Measurements from ENCODE around the gene CETP.
"Not testable (repeated sequence)": the region's sequence is repeated elsewhere in the genome, so short reads cannot be mapped to it uniquely, and the experiment has no call there.

Gene CETP

DNA sequence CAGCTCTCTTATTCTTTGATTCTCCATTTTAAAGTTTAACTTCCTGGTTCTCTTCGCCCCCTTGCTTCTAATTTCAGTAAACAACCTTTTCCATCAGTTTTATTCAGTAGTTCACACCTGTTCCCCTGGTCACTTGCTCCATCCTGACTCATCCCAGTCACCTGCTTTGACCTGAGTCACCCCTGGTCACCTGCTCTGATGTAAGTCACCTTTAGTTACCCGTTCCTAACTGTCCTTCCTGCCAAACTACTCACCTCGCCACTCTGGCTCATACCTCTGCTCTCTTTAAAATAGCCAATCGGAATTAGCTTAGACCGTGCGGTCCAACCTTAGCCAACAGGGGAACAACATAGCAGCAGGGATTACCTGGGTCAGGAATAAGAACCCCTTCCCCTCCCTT is 22.9 kb downstream of the CETP start:
- DNase-seq, result no peak

DNA sequence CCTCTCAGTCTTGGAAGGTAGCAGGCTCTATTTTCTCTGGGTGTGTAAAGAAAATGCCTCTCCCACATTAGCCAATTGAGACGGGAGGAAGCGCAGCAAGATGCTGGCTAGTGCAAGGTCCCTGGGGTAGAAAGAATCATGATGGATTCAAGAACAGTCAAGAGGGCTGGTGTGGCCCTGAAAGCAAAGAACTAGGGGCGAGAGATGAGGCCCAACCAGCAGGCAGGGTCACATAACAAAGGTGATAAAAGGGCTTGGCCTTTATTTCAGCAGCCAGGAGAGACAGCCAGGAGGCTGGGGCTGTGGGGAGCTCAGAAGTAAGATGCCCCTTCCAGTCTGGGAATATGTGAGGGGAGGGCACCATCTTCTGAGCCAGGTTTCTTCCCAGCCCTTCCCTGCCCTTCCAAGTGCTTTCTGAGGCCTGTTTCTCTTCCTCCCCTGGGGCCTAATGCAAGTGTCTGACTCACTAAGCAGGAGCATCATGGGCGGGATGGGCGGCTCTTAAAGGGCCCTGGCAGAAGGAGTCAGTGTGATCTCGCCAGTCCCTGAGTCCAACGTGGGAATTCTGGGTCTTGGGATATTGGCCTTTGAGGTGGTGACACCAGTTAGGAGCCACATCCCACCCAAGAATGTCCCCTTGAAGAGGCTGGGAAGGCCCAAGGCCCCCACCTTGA is 23.7 kb downstream of the CETP start:
- DNase-seq, result no peak

DNA sequence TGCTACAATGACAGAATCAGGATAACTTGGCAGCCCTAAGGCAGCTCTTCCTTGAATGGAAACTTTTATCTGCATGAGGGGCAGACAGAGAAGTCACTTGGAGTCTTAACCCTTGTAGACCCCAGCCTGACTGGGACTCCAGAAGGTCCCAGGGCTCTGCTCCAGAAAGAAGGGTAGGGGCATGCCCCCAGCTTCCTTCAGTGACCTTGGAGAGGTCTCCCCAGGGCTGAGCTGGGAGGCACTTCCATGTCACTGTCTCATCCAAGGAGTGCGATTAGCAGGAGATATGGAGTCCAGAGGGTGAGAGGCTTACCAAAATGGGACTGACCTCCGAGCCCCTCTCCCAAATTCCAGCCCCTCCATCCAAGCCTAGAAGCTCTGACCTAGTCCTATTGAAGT is 24.2 kb downstream of the CETP start:
- no peak for DNase-seq

DNA sequence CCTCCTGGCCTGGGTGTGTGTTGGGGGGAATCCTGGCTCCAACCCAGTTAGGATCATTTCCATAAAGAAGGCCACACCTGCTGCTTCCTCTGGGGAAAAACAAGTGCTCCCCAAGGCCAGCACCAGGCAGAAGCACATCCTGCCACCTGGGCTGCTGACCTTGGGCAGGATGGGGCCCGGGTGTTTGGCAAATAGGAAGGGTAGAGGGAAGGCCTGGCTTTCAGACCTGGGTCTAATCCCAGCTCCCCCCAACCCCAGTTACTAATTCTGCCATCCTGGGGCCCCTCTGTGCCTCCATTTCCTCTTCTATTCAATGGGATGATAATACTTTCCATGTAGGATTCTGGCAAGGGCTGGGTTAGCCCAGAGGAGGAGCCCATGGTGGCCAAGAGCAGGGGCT is 24.6 kb downstream of the CETP start:
- DNase-seq, result no peak

DNA sequence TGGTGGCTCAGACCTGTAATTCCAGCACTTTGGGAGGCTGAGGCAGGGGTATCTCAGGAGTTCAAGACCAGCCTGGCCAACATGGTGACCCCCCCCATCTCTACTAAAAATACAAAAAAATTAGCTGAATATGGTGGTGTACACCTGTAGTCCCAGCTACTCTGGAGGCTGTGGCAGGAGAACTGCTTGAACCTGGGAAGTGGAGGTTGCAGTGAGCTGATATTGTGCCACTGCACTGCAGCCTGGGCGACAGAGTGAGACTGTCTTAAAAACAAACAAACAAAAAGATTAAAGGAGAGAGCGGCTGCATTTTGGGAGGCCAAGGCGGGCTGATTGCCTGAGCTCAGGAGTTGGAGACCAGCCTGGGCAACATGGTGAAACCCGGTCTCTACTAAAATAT is 25.2 kb downstream of the CETP start:
- not testable (repeated sequence) for DNase-seq

DNA sequence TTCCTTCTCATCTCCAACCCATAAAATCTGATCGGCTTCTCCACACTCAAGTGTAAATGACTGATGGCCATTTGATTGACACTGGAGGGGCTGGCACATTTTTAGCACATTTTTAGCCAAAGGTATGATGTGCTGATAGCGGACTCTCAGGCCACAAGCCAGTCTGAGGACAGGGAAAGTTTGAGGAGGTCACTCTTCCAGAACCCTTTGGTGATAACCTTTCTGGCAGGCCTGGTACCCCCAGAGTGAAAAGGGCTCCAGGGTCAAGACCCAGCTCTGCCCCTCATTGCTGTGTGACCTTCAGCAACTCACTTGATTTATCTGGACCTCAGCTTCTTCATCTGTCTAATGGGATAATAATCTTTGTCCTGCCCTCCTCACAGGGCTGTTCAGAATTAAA is 25.9 kb downstream of the CETP start:
- no peak for DNase-seq

DNA sequence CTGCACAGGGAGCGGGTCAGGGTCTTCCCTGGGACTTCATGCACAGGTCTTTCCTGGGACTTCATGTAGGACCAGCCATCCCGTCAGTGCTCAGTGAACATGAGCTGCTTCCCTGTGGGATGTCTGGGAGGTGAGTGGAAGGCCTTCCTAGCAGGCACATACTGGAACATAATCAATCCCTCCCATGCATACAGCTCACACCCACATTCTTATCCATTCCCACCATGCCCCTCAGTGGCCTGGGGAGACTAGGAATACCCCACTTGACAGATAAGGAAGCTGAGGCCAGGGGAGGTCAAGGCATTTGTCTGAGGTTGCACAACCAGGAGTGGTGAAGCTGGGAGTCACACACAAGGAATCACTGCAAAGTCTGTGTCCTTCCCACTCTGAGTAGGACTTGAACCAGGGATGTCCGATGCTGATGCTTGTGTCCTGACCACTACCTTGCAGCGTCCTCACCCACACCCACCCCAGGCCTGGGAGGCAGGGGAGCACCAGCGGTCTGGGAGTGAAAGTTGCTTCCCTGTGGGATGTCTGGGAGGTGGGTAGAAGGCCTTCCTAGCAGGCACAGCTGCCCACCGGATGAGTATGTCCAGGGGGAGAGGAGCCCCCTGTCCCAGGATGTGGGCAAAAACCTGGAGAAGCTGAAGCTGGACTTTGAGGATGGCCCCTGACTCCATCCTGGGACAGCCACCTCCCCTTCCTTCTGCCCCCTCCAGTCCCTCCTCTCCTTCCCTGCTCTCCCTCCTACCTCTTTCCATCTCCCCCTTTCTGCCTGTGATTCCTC is 26.6 kb downstream of the CETP start:
- no peak for DNase-seq

DNA sequence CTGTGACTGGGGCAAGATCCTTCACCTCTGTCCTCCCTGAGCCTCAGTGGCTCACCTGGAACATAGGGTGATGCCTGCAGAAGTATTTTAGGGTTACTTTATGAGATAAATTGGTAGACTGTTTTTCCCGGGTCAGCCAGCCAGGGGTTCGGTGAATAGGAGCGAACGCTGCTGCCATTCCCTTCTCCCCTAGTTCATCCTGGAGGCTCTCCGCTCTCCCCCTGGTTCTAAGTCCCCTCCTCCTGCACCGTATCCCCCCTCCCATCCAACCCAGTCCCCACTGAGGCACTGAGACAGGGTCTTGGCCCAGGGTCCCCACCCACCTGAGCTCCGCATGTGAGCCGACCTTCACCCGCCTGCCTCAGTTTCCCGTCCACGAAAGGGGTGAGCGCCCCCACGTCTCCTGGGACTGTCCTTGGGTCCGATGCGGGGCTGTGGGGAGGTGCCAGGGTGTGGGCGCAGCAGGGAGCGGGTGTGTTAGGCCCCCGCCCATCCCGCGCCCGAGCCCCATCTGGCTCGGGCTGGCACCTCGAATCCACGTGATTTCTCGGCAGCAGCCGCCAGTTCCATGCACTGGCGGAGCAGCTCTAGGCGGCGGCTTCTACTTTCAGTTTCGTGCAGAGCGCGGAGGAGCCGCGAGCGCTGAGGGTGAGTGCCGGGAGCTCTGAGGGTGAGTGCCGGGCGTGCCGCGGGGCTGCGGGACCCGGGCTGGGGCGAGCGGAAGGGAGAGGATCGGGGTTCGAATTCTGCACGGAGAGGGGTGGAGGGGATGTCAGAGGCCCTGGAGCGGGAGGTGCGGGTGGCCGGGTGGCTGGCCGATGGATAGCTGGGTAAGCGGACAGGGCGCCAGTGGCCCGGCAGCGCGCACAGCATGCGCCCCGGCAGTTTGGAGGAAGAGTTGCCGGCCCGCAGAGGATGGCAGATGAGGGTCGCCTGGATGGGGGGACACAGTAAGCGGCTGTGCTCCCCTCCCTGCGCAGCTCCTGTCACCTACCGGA is 27.5 kb downstream of the CETP start, which contains the start of gene NLRC5:
TSS of gene NLRC5 (plus strand) at position 610 of the 998 bp plus-strand sequence. CDS start 31,156 bp downstream, outside the sequence.
- DNase-seq, result peak; percentile 92

DNA sequence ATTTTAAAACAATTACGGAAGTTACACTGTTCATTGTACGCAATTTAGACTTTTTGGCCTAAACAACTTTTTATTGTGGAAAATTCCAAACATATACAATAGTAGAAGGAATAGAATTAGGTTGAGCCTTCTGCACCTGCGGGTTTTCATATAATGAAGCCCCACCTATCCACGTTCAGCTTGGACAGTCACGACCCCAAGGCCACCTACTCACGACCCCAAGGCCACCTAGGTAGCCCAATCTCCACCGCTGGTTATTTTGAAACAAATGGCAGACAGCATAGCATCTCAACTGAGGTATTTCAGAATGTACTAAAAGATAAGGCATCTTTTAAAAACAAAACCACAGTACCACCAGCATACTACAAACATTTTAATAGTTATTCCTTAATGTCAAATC is 28.2 kb downstream of the CETP start:
- DNase-seq, result no peak

DNA sequence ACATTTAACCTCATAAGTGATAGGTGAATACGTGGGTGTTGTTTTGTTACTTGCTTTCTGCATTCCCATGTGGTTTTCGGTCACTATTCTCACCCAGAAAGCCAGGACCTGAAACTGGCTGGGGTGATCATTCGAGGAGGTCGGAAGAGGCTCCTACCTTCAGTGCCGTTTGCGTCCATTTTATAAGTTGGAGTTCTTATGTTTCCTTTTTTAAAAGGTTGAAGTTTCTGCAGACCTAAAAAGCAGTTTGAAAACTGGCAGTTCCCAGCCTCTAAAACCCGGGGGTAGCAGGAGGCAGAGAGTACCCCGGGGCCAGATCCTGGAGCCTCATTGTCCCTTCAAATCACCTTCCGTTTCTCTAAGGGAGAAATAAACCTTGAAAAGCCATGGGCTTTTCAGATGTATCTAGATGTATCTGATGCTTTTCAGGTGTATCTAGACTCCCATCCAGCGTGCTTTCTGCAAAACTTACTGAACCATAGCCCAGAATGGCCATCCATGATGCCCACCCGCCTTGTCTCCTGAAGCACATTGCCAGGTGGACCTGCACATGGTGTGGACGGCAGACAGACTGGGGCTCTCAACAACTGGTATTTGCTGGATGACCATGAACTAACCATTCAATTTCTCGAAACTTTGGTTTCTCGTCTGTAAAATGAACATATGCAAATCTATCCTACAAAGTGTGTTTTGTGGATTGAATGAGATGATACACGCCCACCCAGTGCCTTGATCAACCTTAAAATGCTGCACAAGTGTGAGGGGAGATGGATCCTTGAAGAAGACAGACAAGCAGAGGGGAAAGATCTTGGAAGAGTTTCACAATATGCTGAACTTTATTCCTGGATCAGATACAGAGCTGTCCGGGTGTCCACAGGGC is 28.9 kb downstream of the CETP start:
- no peak for DNase-seq

DNA sequence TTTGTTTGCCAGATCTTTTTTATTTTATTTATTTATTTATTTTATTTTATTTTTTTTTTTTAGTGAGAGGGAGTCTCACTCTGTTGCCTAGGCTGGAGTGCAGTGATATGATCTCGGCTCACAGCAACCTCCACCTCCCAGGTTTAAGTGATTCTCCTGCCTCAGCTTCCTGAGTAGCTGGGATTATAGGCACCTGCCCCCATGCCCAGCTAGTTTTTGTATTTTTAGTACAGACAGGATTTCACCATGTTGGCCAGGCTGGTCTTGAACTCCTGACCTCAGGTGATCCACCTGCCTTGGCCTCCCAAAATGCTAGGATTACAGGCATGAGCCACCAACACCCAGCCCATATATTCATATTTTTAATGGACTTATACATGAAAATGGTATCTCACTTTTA is 30.7 kb downstream of the CETP start:
- DNase-seq, result not testable (repeated sequence)

DNA sequence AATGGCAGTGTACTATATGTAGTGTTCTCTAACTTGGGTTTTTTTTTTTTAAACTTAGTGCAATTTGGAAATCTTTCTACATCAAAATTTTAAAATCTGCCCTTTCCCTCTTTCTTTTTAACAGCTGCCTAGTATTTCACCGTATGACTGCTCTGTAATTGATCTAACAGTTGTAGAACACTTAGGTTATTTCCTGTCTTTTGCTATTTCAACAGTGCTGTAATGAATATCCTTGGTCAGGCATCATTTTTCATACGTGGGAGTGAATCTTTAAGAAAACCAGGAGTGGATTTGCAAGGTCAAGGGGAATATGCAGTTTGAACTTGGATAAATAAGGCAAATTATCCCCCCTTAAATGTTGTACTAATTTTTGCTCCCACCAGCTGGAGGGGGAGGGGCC is 31.5 kb downstream of the CETP start:
- DNase-seq, result no peak

DNA sequence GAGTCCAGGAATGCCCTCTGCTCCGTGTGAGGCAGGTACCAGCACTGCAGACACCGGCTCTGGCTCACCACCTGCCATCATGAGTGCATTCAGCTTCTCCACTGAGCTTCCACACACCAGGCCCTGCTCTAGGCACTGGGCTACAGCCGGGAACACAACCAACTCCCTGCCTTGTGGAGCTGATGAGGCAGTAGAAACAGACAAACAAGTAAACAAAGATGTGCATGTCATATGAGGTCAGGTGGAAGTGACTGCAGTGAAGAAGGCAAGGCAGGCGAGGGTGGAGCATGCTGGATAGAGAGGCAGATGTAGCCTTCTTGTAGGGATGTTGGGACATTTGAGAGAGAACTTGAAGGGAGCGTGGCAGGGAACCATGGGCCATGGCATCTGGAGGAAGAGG is 32.6 kb downstream of the CETP start:
- no peak for DNase-seq

DNA sequence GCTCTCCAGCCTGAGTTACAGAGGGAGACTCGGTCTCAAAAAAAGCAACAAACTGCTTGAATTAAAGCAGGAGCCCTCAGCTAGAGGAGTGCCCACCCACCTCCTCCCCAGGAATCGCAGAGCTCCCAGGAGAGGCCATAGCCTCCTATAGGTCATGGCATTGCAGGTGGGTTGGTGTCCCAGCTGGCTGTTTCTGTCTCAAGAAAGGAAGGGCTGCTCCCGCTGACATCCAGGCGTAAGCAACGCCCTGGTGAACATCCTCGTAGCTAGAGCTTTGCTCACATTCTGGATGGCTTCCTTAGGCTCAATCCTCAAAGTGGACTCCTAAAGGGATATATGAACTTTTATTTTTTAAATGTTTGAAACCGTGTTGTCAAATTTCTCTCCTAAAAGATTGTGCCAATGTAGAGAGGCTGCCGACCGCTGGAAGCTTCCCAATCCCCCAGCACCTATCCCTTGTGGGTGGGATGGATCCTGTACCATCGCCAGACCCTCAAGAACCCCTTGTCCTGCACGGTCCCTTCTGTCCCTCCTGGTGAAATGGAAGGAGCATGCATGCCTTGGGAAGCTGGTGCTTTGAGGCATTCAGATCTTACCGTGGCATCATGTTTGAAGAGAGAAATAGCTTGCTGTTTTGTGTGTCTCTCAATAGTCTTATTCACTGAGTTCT is 33.5 kb downstream of the CETP start:
- no peak for DNase-seq

DNA sequence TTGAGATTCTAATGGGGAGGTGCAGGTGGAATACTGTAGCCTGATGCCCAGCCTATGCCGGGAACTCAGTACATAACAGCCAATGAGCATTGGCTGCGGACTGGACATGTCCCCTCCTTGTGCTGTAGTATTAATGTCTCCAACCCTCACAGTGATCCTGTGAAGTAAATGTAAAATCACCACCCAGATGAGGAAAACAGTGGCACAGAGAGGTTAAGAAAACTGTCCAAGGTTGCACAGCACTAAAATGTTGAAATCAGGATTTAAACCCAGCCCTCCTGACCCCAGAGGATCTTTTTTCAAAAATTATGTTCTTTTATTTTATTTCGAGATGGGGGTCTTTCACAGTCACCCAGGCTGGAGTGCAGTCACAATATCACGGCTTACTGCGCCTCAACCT is 35.5 kb downstream of the CETP start:
- DNase-seq, result no peak

DNA sequence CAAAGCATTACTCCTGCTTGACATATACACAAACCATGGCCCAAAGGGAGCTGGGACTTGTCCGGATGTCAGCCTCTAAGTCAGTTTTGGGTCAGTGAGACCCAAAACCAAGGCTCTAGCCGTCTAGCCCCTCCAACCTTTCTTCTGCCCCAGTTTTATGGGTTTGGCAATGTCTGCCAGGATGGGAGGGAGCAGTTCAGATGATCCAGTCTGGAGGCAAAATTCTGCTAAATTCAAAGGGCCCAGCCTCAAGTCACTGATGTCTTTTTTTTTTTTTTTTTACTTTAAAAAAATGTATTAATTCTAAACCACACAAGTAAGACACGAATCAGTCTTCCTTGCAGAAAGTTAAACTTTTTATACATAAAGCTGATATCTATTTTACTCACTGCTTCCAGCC is 36.2 kb downstream of the CETP start:
- DNase-seq, result no peak

DNA sequence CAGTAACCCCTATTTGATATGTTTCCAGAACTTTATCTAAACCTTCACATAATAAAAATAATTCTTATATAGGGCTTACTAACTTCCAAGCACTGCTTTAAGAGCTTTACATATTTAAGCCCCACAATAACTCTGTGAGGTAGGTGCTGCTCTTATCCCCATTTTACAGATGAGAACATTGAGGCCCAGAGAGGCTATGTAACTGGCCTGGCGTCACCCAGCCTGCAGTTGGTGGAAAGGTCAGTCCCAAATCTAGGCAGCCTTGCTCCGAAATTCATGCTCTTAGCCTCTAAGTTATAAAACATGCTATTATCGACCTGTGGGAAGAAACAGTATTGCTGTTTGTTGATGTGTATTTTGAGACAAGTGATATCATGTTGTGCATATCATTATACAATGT is 36.6 kb downstream of the CETP start:
- DNase-seq, result no peak

DNA sequence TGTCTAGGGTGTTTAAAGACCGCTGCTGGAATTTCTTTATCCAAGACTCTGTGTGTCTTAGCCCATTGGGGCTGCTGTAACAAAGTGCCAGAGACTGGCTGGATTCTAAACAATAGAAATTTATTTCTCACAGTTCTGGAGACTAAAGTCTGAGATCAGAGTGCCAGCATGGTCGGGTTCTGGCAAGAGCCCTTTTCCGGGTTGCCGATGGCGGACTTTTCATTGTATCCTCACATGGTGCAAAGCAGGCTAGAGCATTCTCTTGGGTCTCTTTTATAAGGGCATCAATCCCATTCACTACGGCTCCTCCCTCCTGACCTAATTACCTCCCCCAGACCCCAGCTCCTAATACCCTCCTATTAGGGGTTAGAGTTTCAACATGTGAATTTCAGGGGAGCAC is 37.1 kb downstream of the CETP start:
- no peak for DNase-seq

DNA sequence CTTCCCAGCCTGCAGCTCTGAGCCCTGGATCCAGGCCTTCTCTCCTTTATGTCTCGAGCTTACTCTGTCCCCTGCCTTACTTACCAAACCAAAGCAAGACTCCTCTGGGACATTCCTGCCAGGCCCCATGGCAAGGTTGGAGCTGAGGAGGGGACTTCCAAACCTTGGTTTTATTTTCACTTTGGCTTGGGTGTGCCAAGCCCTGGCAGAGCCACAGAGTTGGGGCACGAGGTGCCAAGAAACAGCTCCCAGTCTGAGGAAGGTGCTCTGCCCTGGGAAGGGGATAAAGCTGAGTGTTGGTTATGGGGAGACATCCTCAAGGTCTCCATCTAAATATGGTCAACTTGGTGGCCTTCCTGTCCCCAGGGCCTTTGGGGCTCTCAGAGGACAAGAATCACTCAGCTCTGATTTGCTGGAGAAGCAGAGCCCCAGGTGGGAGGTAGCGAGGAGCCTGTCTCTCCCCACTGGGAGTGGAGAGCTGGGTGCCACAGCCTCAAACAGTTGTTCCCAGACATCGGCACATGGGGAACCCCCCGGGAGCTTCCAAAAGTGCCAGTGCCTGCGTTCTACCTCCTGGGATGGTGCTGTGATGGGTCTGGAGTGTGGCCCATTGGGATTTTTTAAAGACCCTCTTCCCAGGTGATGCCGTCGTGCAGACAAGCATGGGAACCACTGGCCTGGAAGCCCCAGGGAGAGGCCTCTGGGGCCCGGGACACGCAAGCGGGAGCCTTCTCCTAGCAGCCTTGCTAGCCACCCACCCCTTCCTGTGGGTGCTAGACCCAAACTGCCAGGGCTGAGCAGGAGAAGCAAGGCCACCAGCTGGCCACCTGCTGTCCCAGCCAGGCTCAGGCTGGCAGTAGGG is 37.9 kb downstream of the CETP start:
- peak; percentile 61 for DNase-seq

DNA sequence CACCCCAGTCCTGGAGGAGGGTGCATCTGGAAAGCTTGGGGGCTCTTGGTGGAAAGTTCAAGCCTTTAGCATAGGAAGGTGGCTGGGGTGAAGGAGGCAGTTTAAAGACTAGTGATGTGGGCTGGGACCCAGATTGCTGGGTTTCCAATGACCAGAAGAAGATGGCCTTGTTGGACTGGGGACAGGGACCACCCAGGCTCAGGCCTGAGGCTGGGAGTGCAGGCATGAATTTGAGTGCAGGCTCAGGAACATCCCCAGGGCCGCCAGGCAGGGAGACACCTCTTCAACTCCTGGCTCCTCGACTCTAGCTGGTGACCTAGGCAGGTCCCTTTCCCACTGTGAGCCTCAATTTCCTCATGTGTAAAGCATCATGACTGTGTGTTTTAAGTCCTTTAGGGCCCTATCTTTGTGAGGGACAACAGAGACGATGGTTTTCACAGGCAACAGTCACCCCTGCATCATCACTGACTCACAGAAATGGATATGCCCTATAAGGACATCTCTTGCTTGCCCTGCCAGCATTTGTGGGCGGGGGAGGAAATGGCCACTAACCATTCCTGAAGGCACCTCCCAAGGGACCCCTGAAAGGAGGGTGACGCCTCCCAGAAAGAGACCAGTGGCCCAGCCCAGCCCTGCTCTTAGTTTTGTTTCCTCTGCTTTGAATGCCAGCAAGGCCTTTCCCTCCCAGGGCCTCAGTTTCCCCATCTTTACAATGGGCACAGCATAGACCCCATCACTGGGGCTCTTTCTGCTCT is 38.7 kb downstream of the CETP start:
- DNase-seq, result no peak

All from CD4-positive, alpha-beta T cell treated with Interleukin-12 subunit alpha and Interleukin-12 subunit beta, for 1 hour (primary cell).